ENCODE measurements around the gene SFMBT2.

DNA sequence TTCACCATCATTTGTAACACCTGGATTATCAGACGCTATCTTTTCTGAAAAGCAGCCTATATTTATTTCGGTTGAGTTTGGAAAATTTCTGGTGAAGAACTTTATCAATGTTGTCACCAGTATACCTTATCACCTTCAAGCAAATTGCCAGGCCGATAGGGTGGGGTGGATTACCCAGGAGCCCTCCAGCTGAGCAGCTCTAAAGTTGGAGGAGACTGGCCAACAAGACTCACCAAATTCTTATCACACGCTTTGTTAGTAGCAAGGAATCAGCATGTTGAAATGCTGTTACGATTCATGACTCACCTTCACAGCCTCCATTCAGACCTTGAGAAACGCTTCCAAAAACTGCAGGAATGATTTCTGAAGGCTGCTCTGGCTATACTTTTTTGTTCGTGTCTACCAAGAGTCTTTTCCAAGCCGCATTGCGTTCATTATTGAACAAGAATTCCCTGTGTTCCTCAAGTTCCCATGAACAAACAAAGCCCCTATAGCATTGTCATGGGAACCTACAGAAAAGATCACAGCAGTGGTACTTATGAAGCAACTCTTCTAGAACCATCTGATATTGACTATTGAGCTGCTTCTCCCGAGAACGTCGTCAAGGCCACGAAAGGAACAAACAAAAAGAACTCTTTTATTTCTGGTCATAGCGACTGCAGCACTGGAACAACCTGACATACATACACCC, 291.4 kb downstream of the SFMBT2 start:
- TF ChIP-seq, protein P1, sequence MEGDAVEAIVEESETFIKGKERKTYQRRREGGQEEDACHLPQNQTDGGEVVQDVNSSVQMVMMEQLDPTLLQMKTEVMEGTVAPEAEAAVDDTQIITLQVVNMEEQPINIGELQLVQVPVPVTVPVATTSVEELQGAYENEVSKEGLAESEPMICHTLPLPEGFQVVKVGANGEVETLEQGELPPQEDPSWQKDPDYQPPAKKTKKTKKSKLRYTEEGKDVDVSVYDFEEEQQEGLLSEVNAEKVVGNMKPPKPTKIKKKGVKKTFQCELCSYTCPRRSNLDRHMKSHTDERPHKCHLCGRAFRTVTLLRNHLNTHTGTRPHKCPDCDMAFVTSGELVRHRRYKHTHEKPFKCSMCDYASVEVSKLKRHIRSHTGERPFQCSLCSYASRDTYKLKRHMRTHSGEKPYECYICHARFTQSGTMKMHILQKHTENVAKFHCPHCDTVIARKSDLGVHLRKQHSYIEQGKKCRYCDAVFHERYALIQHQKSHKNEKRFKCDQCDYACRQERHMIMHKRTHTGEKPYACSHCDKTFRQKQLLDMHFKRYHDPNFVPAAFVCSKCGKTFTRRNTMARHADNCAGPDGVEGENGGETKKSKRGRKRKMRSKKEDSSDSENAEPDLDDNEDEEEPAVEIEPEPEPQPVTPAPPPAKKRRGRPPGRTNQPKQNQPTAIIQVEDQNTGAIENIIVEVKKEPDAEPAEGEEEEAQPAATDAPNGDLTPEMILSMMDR (conservative IDR thresholded peaks at IDR 0.05; ENCODE audit: low read length) = no peak
- no peak for TF ChIP-seq EZH2phosphoT487 (IDR thresholded peaks at IDR 0.05; ENCODE audit: borderline replicate concordance, low read depth, low read length)

Measured in OCI-LY7 (cell line).